ENCODE results near the gene PLEKHN1.

PLEKHN1 gene

DNA sequence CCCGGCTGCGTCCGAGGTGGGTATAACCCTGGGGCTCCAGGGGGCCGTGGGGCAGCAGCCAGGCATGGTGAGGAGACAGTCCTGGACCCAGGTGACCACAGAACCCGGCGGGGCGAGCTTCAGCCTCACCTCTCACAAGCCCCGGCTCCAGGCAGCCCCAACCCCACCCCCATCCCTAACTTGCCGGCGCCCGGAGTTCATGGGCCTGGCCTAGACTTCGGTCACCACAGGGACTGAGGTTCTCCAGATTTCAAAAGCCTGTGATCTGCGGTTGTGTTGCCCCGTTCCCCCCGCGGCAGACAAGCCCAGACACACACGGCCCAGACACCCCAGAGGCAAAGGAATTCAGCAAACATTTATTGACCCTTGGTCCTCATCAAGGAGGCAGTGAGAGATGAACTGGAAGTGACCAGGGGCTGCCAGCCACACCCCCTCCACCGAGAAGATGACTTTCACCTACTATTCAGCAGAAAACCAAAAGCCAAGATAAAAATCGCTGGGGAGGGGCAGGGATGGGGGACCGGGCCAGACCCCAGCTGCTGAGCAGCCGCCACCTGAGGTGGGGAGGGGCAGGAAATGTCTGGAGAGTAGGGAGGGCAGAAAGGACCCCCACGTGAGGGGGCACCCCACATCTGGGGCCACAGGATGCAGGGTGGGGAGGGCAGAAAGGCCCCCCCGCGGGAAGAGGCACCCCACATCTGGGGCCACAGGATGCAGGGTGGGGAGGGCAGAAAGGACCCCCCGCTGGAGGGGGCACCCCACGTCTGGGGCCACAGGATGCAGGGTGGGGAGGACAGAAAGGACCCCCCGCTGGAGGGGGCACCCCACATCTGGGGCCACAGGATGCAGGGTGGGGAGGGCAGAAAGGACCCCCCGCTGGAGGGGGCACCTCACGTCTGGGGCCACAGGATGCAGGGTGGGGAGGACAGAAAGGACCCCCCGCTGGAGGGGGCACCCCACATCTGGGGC is 29.7 kb downstream of the PLEKHN1 start:
- no peak overlapping the region for H3K4me3 ChIP-seq (ENCODE audit: low read depth, low read length)
- DNase-seq (ENCODE audit: low read depth), result no peak
- TF ChIP-seq, protein P1, sequence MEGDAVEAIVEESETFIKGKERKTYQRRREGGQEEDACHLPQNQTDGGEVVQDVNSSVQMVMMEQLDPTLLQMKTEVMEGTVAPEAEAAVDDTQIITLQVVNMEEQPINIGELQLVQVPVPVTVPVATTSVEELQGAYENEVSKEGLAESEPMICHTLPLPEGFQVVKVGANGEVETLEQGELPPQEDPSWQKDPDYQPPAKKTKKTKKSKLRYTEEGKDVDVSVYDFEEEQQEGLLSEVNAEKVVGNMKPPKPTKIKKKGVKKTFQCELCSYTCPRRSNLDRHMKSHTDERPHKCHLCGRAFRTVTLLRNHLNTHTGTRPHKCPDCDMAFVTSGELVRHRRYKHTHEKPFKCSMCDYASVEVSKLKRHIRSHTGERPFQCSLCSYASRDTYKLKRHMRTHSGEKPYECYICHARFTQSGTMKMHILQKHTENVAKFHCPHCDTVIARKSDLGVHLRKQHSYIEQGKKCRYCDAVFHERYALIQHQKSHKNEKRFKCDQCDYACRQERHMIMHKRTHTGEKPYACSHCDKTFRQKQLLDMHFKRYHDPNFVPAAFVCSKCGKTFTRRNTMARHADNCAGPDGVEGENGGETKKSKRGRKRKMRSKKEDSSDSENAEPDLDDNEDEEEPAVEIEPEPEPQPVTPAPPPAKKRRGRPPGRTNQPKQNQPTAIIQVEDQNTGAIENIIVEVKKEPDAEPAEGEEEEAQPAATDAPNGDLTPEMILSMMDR (IDR thresholded peaks at IDR 0.05; ENCODE audit: control insufficient read depth, extremely low read depth, insufficient read depth), result no peak

DNA sequence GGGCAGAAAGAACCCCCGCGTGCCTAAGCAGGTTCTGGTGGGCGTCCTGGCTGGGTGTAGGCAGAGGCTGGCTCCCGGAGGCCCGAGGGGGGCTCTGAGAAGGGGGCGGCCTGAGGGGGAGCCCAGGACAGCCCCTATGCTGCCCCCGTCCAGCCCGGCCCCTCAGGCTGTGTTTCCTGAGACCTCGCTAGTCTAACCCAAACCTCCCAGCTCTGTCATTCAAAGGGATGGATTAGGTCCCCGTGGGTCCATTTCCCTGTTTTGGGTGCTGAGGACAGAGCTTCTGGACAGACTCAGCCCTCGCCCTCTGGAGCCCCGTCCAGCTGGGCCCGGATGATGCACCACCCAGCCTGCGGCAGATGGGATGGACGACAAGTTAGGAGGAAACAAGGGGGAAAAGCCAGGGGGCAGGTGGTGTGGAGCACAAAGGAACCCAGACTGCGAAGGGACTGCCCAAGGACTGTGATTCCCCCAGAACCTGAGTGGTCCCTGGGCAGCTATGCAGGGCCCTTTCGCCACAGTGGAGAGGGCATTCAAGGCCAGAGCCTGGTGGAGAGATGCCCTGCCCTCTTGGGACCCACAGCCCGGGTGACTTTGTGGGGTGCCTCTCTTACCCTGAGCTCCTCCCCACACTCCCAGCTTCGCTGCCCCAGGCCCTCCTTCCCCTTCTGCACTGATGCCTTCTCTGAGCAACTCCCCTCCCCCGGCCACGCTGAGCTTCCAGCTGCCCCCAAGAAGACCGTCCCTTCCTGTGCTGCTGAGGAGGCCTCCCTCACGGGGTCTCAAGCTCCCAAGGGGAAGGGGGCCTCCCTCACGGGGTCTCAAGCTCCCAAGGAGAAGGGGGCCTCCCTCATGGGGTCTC is 30.8 kb downstream of the PLEKHN1 start:
- DNase-seq (ENCODE audit: low read depth), result no peak
- no peak overlapping the region for H3K4me3 ChIP-seq (ENCODE audit: low read depth, low read length)
- TF ChIP-seq, protein P1 (IDR thresholded peaks at IDR 0.05; ENCODE audit: control insufficient read depth, extremely low read depth, insufficient read depth), result no peak

DNA sequence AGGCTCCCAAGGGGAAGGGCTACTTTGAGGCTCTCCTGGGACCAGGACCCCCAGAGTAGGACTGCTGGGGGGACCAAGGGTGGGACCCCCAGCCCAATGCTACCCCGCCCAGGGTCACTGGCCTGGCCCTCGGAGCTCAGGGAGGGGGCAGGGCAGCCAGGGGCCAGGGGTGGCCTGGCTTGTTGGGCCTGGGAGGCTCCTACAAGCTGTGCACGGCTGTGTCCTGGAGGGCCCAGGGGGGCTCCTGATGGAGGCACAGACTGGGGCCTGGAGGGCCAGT is 31.4 kb downstream of the PLEKHN1 start:
- no peak overlapping the region for H3K4me3 ChIP-seq (ENCODE audit: low read depth, low read length)
- DNase-seq (ENCODE audit: low read depth), result no peak
- TF ChIP-seq, protein P1 (IDR thresholded peaks at IDR 0.05; ENCODE audit: control insufficient read depth, extremely low read depth, insufficient read depth), result no peak

DNA sequence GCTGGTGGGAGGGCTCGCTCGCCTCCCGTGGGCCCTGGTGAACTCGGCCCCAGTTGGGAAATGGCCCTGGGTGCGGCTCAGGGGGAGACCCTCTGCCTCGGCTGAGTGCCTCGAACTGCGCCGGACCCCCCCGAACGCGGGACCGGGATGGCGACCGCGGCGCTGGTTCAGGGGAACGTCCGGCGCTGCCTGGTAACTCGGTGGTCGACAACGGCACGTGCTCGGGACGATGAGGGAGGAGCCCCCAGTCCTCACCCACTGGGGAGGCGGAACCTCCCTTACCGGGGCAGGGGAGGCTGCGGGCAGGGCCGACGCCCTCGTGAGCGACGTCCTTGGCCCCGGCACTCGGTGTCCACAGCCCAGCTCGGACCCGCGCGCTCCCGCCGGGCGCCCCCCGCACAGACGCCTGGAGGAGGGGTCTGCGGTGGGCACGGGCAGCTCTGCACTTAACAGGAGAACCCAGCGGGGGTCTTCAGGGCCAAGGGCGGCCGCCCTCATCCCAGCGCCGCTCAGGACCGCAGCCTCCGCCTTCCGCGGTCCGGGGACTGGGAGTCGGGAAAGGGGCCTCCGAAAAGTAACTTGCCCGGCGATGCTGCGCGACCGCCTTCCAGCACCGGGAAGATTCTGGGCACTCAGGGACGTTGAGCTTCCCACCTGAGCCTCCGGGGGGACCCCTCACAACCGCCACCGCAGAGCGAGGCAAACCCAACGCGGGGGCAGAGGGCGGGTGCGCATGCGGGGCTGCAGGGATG is 31.9 kb downstream of the PLEKHN1 start:
- peak overlapping the region; percentile 78 for H3K4me3 ChIP-seq (ENCODE audit: low read depth, low read length)
- TF ChIP-seq, protein P1 (IDR thresholded peaks at IDR 0.05; ENCODE audit: control insufficient read depth, extremely low read depth, insufficient read depth), result no peak
- no peak for DNase-seq (ENCODE audit: low read depth)

DNA sequence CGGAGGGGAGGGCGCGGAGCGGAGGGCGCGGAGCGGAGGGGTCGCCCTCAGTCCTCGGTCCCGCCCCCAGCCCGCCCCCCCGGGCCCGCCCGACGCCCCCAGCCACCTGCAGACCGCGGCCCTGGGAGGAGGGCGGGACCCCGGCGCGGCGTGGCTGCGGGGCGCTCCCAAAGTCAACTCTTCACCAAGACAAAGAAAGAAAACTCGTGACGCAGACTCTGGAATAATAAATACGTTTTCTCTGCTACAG is 32.4 kb downstream of the PLEKHN1 start:
- H3K4me3 ChIP-seq (ENCODE audit: low read depth, low read length), result peak overlapping the region; percentile 78
- no peak for DNase-seq (ENCODE audit: low read depth)
- TF ChIP-seq, protein P1 (IDR thresholded peaks at IDR 0.05; ENCODE audit: control insufficient read depth, extremely low read depth, insufficient read depth), result no peak

DNA sequence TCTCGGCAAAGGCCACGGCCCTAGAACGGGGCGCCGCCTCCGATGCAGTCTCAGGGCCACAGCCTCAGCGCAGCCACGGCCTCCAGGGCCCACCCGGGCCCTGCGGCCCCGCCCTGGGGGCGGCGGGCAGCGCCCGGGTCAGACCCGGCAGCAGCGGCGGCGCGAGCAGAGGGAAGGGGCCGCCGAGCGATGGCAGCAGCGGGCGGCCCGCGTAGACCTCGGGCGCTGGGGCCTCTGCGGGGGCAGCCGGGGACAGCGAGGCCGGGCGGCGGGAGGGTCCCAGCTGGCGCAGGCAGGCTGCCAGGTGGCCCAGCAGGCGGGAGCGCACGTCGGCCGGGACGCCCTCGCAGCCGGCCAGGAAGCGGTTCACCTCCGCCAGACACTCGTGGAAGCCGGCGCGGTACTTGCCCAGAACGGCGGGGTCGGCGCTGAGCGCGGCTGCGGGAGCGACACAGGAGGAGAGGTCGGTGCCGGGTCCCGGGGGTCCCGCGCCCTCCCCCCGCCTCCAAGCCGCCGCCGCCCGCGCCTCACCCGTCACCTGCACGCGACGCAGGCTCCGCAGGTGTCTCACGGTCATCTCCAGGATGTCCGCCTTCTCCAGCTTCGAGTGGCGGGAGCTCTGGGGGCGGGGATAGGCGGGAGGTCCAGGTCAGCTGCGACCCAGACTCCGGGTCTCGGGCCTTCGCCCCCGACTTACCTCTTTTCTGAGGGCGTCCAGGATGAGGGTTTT is 32.9 kb downstream of the PLEKHN1 start:
- no peak for DNase-seq (ENCODE audit: low read depth)
- peak overlapping the region; percentile 78 for H3K4me3 ChIP-seq (ENCODE audit: low read depth, low read length)
- TF ChIP-seq, protein P1 (IDR thresholded peaks at IDR 0.05; ENCODE audit: control insufficient read depth, extremely low read depth, insufficient read depth), result peak; percentile 26
